Thoracic aorta (tissue), 2 donors: ENCODE results near the gene GPR150. TPM values are rescaled to one million over a fixed set of nuclear protein-coding genes. Genes with fewer than 3 reads are reported as not detected.

Experiments used
- ATAC-seq: fragments of 150-250 bp; one replicate; pipeline ENCODE4 v1.8.0; 2017; ENCODE audit warnings: low read depth; ENCODE audit not compliant: insufficient number of reproducible peaks, low FRiP score
- DNase-seq: peaks from one replicate; pipeline ENCODE4 v3.0.0-alpha.2; 2020; ENCODE audit warnings: low spot score
- H3K27ac ChIP-seq, 2 donors: fragments of 200-600 bp; sonication (generic); 1 replicate in 1 of 2; 2 replicates in 1 of 2; pipeline ENCODE4 v1.5.1; 2016; ENCODE audit warnings: mild to moderate bottlenecking in 2 of 2, moderate library complexity in 2 of 2
- H3K27me3 ChIP-seq: fragments of 200-600 bp; sonication (generic); replicated peaks from 2 replicates; pipeline ENCODE4 v1.6.0; 2016; ENCODE audit warnings: mild to moderate bottlenecking; ENCODE audit not compliant: insufficient read depth
- H3K36me3 ChIP-seq: fragments of 200-600 bp; sonication (generic); one replicate; pipeline ENCODE4 v1.5.1; 2016
- H3K4me1 ChIP-seq, 2 donors: fragments of 200-600 bp; sonication (generic); 1 replicate in 1 of 2; 2 replicates in 1 of 2; pipeline versions ENCODE4 v1.5.1 to v1.6.0; 2016; ENCODE audit warnings: low read depth in 2 of 2, mild to moderate bottlenecking in 1 of 2; ENCODE audit not compliant: control insufficient read depth in 1 of 2
- H3K4me3 ChIP-seq: fragments of 200-600 bp; sonication (generic); 2 replicates; pipeline ENCODE4 v1.5.1; 2016; ENCODE audit warnings: mild to moderate bottlenecking
- H3K9me3 ChIP-seq: fragments of 200-600 bp; sonication (generic); 2 replicates; pipeline ENCODE4 v1.5.1; 2016
- total RNA-seq, 2 donors: library from RNA; depleted of rRNA; stranded (reverse); fragments of >200 nt; gene quantifications; one replicate each; pipeline versions ENCODE4 v1.1.0 to v1.2.3, GENCODE V29; 2016
- TF ChIP-seq, protein P1 (sequence below): fragments of 200-600 bp; sonication (generic); IDR thresholded peaks from one replicate; pipeline ENCODE4 v1.5.1; 2019; ENCODE audit warnings: antibody characterized with exemption

Gene GPR150
- total RNA-seq, 2 donors from 2014 or later, result 1.1 TPM; not detected in 1

GRCh38 chr5:95606419-95606818 is 13.5 kb upstream of the GPR150 start:
- Histone ChIP-seq H3K4me3 (no peak overlapping the region), H3K27me3 (no peaks in the 10 kb centered on the region), H3K4me1 (no peaks in the 10 kb centered on the region), H3K27ac (no peak overlapping the region), H3K36me3 (no peaks in the 10 kb centered on the region), H3K9me3 (no peaks in the 10 kb centered on the region)
- TF ChIP-seq, protein P1, sequence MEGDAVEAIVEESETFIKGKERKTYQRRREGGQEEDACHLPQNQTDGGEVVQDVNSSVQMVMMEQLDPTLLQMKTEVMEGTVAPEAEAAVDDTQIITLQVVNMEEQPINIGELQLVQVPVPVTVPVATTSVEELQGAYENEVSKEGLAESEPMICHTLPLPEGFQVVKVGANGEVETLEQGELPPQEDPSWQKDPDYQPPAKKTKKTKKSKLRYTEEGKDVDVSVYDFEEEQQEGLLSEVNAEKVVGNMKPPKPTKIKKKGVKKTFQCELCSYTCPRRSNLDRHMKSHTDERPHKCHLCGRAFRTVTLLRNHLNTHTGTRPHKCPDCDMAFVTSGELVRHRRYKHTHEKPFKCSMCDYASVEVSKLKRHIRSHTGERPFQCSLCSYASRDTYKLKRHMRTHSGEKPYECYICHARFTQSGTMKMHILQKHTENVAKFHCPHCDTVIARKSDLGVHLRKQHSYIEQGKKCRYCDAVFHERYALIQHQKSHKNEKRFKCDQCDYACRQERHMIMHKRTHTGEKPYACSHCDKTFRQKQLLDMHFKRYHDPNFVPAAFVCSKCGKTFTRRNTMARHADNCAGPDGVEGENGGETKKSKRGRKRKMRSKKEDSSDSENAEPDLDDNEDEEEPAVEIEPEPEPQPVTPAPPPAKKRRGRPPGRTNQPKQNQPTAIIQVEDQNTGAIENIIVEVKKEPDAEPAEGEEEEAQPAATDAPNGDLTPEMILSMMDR, result no peak
- DNase-seq (no peak), ATAC-seq (no peak)

- Histone ChIP-seq H3K9me3 (peaks cover 8% of the 10 kb centered on the region), H3K36me3 (no peaks in the 10 kb centered on the region), H3K27ac (no peak overlapping the region), H3K27me3 (no peaks in the 10 kb centered on the region), H3K4me3 (no peak overlapping the region), H3K4me1 (no peaks in the 10 kb centered on the region)
- ATAC-seq (no peak), DNase-seq (no peak)
- TF ChIP-seq, protein P1, result no peak
Observed at GRCh38 chr5:95609711-95610110, 10.2 kb upstream of the GPR150 start.

DNA sequence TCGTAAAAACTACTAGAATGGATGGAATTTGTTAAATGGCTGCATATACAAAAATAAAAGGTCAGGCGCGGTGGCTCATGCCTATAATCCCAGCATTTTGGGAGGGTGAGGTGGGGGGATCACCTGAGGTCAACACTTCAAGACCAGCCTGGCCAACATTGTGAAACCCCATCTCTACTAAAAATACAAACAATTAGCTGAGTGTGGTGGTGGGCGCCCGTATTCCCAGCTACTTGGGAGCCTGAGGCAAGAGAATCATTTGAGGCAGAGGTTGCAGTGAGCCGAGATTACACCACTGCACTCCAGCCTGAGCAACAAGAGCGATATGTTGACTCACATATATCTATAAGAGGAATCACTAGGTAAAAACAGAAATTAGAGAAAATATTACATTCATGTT is 9.3 kb upstream of the GPR150 start:
- Histone ChIP-seq H3K4me3 (no peak overlapping the region), H3K36me3 (no peaks in the 10 kb centered on the region), H3K27me3 (no peaks in the 10 kb centered on the region), H3K9me3 (peaks cover 8% of the 10 kb centered on the region), H3K4me1 (no peaks in the 10 kb centered on the region), H3K27ac (no peak overlapping the region)
- DNase-seq, result no peak
- no peak for ATAC-seq
- TF ChIP-seq, protein P1, result no peak

GRCh38 chr5:95611396-95611795 is 8.5 kb upstream of the GPR150 start:
- Histone ChIP-seq H3K27me3 (no peaks in the 10 kb centered on the region), H3K4me1 (no peaks in the 10 kb centered on the region), H3K4me3 (no peak overlapping the region), H3K9me3 (peaks cover 8% of the 10 kb centered on the region), H3K36me3 (no peaks in the 10 kb centered on the region), H3K27ac (no peak overlapping the region)
- no peak for DNase-seq
- TF ChIP-seq, protein P1, result no peak
- ATAC-seq, result no peak

GRCh38 chr5:95613514-95613913 is 6.4 kb upstream of the GPR150 start:
- no peak overlapping the region for H3K27ac ChIP-seq
- TF ChIP-seq, protein P1, result no peak
- no peaks in the 10 kb centered on the region for H3K27me3 ChIP-seq
- H3K4me1 ChIP-seq, result no peaks in the 10 kb centered on the region
- no peak overlapping the region for H3K4me3 ChIP-seq
- ATAC-seq (no peak), DNase-seq (no peak)
- peaks cover 8% of the 10 kb centered on the region for H3K9me3 ChIP-seq
- no peaks in the 10 kb centered on the region for H3K36me3 ChIP-seq
